Vagina (tissue), 2 donors: ENCODE measurements around the gene NAV2. TPM values are rescaled to one million over a fixed set of nuclear protein-coding genes. Genes with fewer than 3 reads are reported as not detected.

Experiments used
- DNase-seq, 2 donors: peaks; one replicate each; pipeline ENCODE4 v3.0.0-alpha.2; 2017; ENCODE audit errors: extremely low spot score in 2 of 2
- H3K27ac ChIP-seq: fragments of 200-600 bp; sonication (generic); one replicate; pipeline ENCODE4 v1.5.1; 2019
- H3K27me3 ChIP-seq: fragments of 200-600 bp; sonication (generic); one replicate; pipeline ENCODE4 v1.5.1; 2019
- H3K36me3 ChIP-seq, 2 donors: fragments of 200-600 bp; sonication (generic); one replicate each; pipeline ENCODE4 v1.5.1; 2017 to 2019
- H3K4me1 ChIP-seq: fragments of 200-600 bp; sonication (generic); one replicate; pipeline ENCODE4 v1.5.1; 2019
- H3K4me3 ChIP-seq, 2 donors: fragments of 200-600 bp; sonication (generic); 1 replicate in 1 of 2; 2 replicates in 1 of 2; pipeline ENCODE4 v1.5.1; 2016 to 2019
- H3K9me3 ChIP-seq: fragments of 200-600 bp; sonication (generic); one replicate; pipeline ENCODE4 v1.5.1; 2019
- POLR2A ChIP-seq, 2 donors: fragments of 450-650 bp; IDR thresholded peaks; one replicate each; pipeline ENCODE4 v1.6.1; 2017; ENCODE audit warnings: antibody characterized with exemption in 2 of 2, mild to moderate bottlenecking in 2 of 2, moderate library complexity in 2 of 2
- POLR2AphosphoS5 ChIP-seq, 2 donors: sonication (generic); formaldehyde crosslinking; IDR thresholded peaks; one replicate each; pipeline ENCODE4 v1.9.0; 2017; ENCODE audit warnings: antibody characterized with exemption in 2 of 2, mild to moderate bottlenecking in 2 of 2, low read depth in 1 of 2; ENCODE audit not compliant: insufficient read depth in 1 of 2
- intact Hi-C: fragments of 100-400 bp; cut with DNase I; formaldehyde crosslinking; loops from one replicate; pipeline ENCODE4 v1.15.1; 2023
- total RNA-seq: library from RNA; depleted of rRNA; stranded (reverse); fragments of >200 nt; gene quantifications from one replicate; pipeline ENCODE4 v1.2.3, GENCODE V29; 2016
- TF ChIP-seq, protein P1 (sequence below), 3 experiments: fragments of 450-650 bp in 2 of 3; fragments of 200-600 bp in 1 of 3; sonication (generic) in 1 of 3; IDR thresholded peaks; one replicate each; pipeline ENCODE4 v1.5.1; 2017 to 2019; ENCODE audit warnings: antibody characterized with exemption in 3 of 3, mild to moderate bottlenecking in 2 of 3, moderate library complexity in 2 of 3

The NAV2 gene
- total RNA-seq, 1 donor from 2014 or later, result 25.3 TPM

DNA sequence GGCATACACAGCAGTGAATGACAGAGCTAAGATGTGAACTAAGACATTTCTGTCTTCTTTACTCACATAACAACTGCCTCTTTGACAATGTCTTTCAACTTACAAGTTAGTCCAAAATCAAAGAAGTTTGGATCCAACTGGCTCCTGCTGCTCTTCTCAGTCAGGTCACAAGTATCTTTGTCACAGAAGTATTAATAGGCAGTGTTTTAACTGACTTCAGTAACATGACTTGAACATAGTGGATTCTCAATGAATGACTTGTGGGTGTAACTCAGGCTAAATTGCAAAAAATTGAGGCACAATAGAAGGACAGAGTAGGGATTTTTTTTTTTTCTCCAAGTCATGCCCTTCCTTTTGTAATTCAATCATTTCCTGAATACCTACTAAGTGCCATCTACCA, 425.0 kb downstream of the NAV2 start:
- DNase-seq, result no peak
- intact Hi-C loops, result no loop called here
- H3K27me3 ChIP-seq, result no peaks in the 10 kb centered on the region
- H3K27ac ChIP-seq, result no peak overlapping the region
- H3K36me3 ChIP-seq, result no peaks in the 10 kb centered on the region
- no peaks in the 10 kb centered on the region for H3K4me1 ChIP-seq
- TF ChIP-seq, protein P1, sequence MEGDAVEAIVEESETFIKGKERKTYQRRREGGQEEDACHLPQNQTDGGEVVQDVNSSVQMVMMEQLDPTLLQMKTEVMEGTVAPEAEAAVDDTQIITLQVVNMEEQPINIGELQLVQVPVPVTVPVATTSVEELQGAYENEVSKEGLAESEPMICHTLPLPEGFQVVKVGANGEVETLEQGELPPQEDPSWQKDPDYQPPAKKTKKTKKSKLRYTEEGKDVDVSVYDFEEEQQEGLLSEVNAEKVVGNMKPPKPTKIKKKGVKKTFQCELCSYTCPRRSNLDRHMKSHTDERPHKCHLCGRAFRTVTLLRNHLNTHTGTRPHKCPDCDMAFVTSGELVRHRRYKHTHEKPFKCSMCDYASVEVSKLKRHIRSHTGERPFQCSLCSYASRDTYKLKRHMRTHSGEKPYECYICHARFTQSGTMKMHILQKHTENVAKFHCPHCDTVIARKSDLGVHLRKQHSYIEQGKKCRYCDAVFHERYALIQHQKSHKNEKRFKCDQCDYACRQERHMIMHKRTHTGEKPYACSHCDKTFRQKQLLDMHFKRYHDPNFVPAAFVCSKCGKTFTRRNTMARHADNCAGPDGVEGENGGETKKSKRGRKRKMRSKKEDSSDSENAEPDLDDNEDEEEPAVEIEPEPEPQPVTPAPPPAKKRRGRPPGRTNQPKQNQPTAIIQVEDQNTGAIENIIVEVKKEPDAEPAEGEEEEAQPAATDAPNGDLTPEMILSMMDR (IDR thresholded peaks at IDR 0.05), result no peak
- H3K4me3 ChIP-seq, result no peak overlapping the region
- H3K9me3 ChIP-seq, result no peaks in the 10 kb centered on the region

DNA sequence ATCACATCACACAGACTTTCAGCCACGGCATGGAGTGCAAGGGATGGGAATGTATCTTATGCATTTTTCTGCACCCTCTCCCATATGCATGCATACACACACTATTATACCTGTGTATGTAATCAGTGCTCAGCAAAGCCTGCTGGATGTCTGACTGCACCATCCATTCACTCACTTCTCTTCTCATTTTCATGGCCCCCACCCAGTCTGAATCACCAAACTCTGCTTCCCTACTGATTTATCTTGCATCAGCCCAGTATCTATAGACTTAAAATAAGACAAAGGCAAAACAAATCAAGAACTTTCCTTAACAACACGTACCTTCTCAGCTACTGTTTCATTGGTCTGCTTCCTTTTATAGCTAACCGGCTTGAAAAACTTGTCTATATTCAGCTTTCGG, 426.1 kb downstream of the NAV2 start:
- Histone ChIP-seq H3K4me1 (no peaks in the 10 kb centered on the region), H3K27me3 (no peaks in the 10 kb centered on the region), H3K9me3 (no peaks in the 10 kb centered on the region), H3K4me3 (no peak overlapping the region), H3K36me3 (no peaks in the 10 kb centered on the region), H3K27ac (no peak overlapping the region)
- intact Hi-C loops, result no loop called here
- no peak for TF ChIP-seq POLR2A (IDR thresholded peaks at IDR 0.05)
- TF ChIP-seq, protein P1 (IDR thresholded peaks at IDR 0.05), result no peak
- TF ChIP-seq POLR2AphosphoS5 (IDR thresholded peaks at IDR 0.05; ENCODE audit: insufficient read depth in 1 of 2, low read depth in 1 of 2), result no peak
- DNase-seq, result no peak

DNA sequence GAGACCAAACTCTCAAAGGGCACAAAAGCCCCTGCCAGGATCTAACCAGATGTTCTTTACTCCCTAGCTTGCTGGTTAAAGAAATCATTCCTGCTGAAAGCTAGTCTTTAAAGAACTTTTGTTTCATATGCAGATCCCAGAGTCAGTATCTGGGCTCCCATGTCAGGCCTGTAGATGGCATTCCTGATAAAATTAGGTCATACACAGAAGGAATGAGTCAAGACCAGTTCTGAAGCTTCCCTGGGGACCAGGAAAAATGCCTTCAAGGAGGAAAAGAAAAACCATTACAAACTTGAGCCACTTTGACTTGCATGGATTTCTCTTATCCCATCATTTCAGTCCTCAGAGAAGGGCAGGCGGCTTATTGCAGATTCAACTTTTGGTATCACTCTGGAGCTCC, 441.7 kb downstream of the NAV2 start:
- TF ChIP-seq POLR2AphosphoS5 (IDR thresholded peaks at IDR 0.05; ENCODE audit: insufficient read depth in 1 of 2, low read depth in 1 of 2) (no peak), POLR2A (IDR thresholded peaks at IDR 0.05) (no peak)
- TF ChIP-seq, protein P1 (IDR thresholded peaks at IDR 0.05), result no peak
- Histone ChIP-seq H3K27ac (no peak overlapping the region), H3K27me3 (peaks cover 5% of the 10 kb centered on the region), H3K4me3 (no peak overlapping the region), H3K9me3 (no peaks in the 10 kb centered on the region), H3K4me1 (peaks cover 15% of the 10 kb centered on the region), H3K36me3 (no peaks in the 10 kb centered on the region)
- intact Hi-C loops, result no loop called here
- DNase-seq, result no peak

DNA sequence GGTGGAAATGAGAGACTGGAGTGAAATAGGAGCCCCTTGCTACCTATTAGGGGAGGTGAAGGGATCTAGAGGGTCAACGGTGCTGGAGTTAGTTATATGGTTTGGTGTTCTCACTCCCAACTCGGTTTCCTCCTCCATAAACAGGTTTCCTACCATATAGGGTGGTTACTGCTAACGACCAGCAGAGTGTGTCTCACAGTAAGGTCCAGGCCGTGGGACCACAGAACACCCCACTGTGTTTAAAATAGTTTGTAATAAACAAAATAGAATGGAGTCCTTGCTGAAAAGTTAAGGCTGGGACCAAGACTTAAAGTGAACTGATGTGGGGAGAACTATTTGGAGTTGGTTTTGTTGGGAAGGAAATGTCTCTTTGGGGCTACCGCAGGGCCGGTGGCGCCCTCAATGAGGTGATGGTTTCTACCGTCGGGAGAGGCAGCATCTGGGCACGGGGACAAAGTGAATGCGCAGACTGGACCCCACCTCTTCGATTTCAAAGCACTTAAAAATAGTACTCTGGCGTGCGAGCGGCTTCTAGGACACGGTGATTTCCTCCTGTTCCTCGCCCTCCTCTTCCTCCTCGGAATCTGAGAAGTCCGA, 443.1 kb downstream of the NAV2 start:
- DNase-seq, result no peak
- Histone ChIP-seq H3K9me3 (no peaks in the 10 kb centered on the region), H3K36me3 (no peaks in the 10 kb centered on the region), H3K27me3 (peaks cover 19% of the 10 kb centered on the region), H3K4me3 (peak overlapping the region in 1 of 2 donors; percentile 12), H3K4me1 (peaks cover 15% of the 10 kb centered on the region), H3K27ac (no peak overlapping the region)
- intact Hi-C loops, result no loop called here
- TF ChIP-seq, protein P1 (IDR thresholded peaks at IDR 0.05), result no peak
- TF ChIP-seq POLR2AphosphoS5 (IDR thresholded peaks at IDR 0.05; ENCODE audit: insufficient read depth in 1 of 2, low read depth in 1 of 2), result no peak
- no peak for TF ChIP-seq POLR2A (IDR thresholded peaks at IDR 0.05)

DNA sequence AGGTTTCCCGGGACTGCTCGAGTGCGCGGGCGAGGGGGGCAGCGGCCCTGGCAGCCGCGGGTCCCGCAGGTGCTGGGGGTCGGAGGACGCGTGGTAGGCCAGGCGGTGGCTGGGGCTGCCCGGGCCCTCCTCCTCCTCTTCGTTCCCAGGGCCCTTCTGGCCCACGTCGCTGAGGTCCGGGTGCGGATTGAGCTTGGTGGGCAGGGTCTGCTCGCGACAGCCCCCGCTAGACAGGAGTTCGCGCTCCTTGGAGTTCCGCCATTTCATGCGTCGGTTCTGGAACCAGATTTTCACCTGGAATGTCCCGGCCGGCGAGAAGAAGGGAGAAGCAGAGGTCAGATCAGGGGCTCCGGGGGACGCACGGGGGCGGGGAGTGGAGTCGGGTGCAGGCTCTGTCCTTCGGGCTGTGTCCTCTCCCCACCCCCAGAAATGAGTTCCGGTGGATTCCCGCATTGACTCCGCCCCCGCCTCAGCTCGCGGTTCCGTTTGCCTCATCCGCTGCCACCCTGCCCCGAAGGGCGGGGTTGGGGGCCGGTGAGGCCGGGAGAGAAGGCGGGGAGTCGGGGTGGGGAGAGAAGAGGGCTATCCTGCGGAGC, 443.7 kb downstream of the NAV2 start:
- Histone ChIP-seq H3K4me1 (peaks cover 15% of the 10 kb centered on the region), H3K27ac (no peak overlapping the region), H3K9me3 (no peaks in the 10 kb centered on the region), H3K27me3 (peaks cover 22% of the 10 kb centered on the region), H3K4me3 (peak overlapping the region; percentile 4 to 12), H3K36me3 (no peaks in the 10 kb centered on the region)
- TF ChIP-seq, protein P1 (IDR thresholded peaks at IDR 0.05), result no peak
- TF ChIP-seq POLR2A (IDR thresholded peaks at IDR 0.05) (no peak), POLR2AphosphoS5 (IDR thresholded peaks at IDR 0.05; ENCODE audit: insufficient read depth in 1 of 2, low read depth in 1 of 2) (no peak)
- no peak for DNase-seq
- intact Hi-C loops, result no loop called here
